HG02938 (cell line): ENCODE data around the gene TAF11L8.
"Not testable (repeated sequence)": the region's sequence is repeated elsewhere in the genome, so short reads cannot be mapped to it uniquely, and the experiment has no call there.

Experiments
- ATAC-seq: cut with Tn5 transposase; IDR thresholded peaks from one replicate; pipeline ENCODE4 v1.9.1; 2021; ENCODE audit warnings: mild to moderate bottlenecking, moderate library complexity; ENCODE audit not compliant: unreplicated experiment

TAF11L8 gene

GRCh38 chr5:17590860-17591259 lies at the start of gene TAF11L8:
TSS of gene TAF11L8 (minus strand) at chr5:17590960.
- not testable (repeated sequence) for ATAC-seq

GRCh38 chr5:17634160-17634559 lies 43.4 kb upstream of the TAF11L8 start, which contains the start of gene TAF11L14:
TSS of gene TAF11L14 (plus strand) at chr5:17634460.
- ATAC-seq, result no peak

- not testable (repeated sequence) for ATAC-seq
These were observed 41.0 kb upstream of the TAF11L8 start, which contains the start of gene TAF11L13 for GRCh38 chr5:17631788-17632187. TSS of gene TAF11L13 (plus strand) at chr5:17632088.

- ATAC-seq, result no peak
These were observed 34.9 kb upstream of the TAF11L8 start for GRCh38 chr5:17625686-17626085.

DNA sequence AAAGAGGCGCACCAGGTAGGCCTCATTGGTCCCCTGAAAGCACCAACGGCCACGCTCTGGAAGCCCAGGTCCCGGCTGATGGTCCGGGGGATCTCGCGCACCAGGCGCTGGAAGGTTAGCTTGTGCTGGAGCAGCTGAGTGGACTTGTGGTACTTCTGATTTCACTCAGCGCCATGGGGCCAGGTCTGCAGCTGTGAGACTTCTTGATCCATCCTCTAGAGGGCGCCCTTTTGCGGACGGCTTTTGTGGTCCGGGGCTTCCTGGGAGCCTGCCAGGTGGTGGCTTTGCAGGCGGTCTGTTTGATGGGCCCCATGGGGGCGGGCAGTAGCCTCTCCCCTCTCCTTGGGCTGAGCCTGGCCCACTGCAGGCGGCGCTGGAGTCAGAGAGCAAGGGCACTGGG lies 29.9 kb upstream of the TAF11L8 start:
- ATAC-seq, result no peak

- ATAC-seq, result no peak
These were observed 28.6 kb upstream of the TAF11L8 start for GRCh38 chr5:17619354-17619753.

DNA sequence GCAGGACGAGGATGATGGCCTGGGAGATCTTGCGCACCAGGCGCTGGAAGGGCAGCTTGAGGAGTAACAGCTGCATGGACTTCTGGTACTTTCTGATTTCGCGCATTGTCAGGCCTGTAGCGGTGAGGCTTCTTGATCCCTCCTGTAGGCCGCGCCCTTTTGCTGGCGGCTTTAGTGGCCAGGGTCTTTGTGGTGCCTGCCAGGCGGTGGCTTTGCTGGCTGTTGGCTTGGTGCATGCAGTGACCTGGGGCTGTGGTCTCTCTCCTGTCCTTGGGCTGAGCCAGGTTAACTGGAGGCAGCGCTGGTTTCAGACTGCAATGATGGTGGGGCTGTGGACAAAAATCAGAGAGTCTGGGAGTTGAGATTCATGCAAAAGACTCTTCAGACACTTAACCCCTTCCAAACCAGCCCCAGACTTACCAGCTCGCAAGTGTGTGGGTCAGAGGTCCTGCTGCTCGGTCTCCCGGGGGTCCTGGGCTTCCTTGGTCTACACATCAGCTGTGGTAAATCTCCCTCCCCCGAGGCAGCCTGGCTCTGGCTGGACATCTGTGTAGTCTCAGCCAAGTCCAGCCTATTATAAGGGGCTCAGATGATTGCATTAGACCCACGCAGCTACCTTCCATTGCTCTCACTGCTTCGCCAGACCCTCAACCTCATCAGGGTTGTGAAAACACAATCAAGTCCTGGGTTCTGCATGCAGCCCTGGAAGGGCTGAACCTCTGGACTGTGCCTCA lies 24.3 kb upstream of the TAF11L8 start:
- no peak for ATAC-seq

- not testable (repeated sequence) for ATAC-seq
These were observed 19.3 kb upstream of the TAF11L8 start, which contains the start of gene TAF11L12 for GRCh38 chr5:17610092-17610491. TSS of gene TAF11L12 (plus strand) at chr5:17610392.

DNA sequence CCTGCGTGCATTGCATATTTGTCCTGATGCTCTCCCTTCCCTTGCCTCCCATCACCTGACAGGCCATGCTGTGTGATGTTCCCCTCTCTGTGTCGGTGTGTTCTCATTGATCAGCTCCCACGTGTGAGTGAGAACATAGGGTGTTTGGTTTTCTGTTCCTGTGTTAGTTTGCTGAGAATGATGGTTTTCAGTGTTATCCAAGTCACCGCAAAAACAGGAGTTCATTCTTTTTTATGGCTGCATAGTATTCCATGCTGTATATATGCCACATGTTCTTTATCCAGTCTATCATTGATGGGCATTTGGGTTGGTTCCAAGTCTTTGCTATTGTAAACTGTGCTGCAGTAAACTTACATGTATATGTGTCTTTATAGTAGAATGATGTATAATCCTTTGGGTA lies 16.7 kb upstream of the TAF11L8 start:
- not testable (repeated sequence) for ATAC-seq

DNA sequence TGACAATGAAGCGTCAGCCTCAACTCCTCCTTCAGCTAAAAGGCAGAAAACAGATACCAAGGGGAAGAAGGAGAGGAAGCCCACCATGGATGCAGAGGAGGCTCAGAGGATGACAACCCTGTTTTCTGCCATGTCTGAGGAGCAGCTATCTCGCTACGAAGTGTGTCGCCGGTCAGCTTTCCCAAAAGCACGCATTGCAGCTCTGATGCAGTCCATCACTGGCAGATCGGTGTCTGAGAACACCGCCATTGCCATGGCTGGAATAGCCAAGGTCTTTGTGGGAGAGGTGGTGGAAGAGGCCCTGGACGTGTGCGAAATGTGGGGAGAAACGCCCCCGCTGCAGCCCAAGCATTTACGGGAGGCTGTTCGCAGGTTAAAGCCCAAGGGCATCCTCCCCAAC lies 14.2 kb upstream of the TAF11L8 start:
- ATAC-seq, result no peak

DNA sequence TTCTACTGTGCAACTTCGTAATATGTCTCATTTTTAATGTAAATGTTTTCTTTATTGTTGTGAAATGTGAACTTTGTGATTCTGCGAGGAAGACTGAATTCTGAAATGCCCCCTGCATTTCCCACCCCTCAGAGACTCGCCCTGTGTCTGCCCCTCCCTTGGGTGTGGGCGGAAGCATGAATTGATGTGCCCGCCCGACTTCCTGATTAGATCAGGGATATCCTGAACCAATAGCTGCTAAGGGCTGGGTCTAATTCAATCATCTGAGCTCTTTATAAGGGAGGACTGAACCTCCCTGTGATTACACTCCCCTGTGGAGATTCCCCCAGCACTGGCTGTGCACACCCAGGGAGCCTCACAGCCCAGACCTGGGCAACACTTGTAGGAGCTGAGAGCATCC lies 13.1 kb upstream of the TAF11L8 start, which contains the start of gene TAF11L11:
Gene TAF11L11, plus strand, starts transcription at position 304 of the 400 bp plus-strand sequence.
- ATAC-seq, result not testable (repeated sequence)

GRCh38 chr5:17597728-17598127 lies 7.0 kb upstream of the TAF11L8 start, which contains the start of gene TAF11L10:
TSS of gene TAF11L10 (minus strand) at chr5:17597828.
- ATAC-seq, result not testable (repeated sequence)

GRCh38 chr5:17594255-17594654 lies 3.5 kb upstream of the TAF11L8 start, which contains the start of gene TAF11L9:
TSS of gene TAF11L9 (minus strand) at chr5:17594394.
- not testable (repeated sequence) for ATAC-seq

DNA sequence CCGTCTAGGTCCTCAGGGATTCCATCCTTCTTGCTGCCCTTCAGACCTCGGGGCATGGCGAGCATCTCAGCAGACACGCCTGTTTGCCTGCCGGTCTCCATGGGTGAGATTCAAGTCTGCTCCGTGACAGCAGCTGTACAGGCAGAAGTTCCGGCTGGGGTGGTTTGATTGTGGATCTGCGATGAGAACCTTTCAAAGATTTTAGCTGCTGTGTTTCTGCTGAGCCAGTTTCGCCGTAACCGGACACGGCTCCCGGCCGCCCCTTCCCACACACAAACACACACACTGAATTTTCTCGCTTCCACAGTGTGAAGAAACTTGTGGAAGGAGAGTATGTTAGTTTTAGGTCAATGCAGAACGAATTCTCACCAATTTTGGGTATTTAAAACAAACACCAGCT lies 5.1 kb downstream of the TAF11L8 start, which contains the start of gene TAF11L7:
Gene TAF11L7, minus strand, starts transcription at position 101 of the 400 bp plus-strand sequence.
- not testable (repeated sequence) for ATAC-seq
